Posterior vena cava (tissue), 2 donors: ENCODE results near the gene NKAIN2. TPM values are rescaled to one million over a fixed set of nuclear protein-coding genes. Genes with fewer than 3 reads are reported as not detected.

Experiments used
- DNase-seq: peaks from one replicate; pipeline ENCODE4 v3.0.0-alpha.2; 2020; ENCODE audit warnings: low spot score
- intact Hi-C, 2 donors: fragments of 100-400 bp; cut with DNase I; formaldehyde crosslinking; loops; one replicate each; pipeline versions ENCODE4 v1.14.1 to v1.14.2; 2022 to 2023
- long read RNA-seq, 2 donors: library from polyadenylated mRNA; unstranded; transcript quantifications; one replicate each; pipeline ENCODE4 v2.0.0, GENCODE V29; 2020 to 2021
- total RNA-seq, 2 donors: library from RNA; stranded (reverse); fragmentation: NEBNext Ultra II Directional; extraction: Animal tissue kit (Norgen Biotek cat#: 25700); gene quantifications; one replicate each; pipeline ENCODE4 v1.2.1, GENCODE V29; 2021
- donor health status: DM: yes; HTN: yes; CAD: no.
- donor health status: DM: yes; HTN: yes; CAD: no.

The NKAIN2 gene
- total RNA-seq: under 1 TPM; 0.23 to 0.81 TPM
- long read RNA-seq, donor 1, partial matches to known transcripts: 0 of 1 reads
- long read RNA-seq, donor 1, other reads (novel, unspliced or antisense): 1 of 1 reads
- long read RNA-seq, donor 2, partial matches to known transcripts: 0 of 4 reads
- long read RNA-seq, donor 2, other reads (novel, unspliced or antisense): 4 of 4 reads

- DNase-seq: no peak
- intact Hi-C loops: loop anchor here in 1 of 2 donors (10.0 kb wide), 1 partner anchor 1051 kb away; no protein-coding TSS in a partner anchor
Measured at GRCh38 chr6:123803504-123804013, at the start of gene NKAIN2. Gene NKAIN2, plus strand, starts transcription at chr6:123803865.

- intact Hi-C loops: no loop called here
- no peak for DNase-seq
Measured at GRCh38 chr6:123759472-123759871, 44.2 kb upstream of the NKAIN2 start.

GRCh38 chr6:123763904-123764303 is 39.8 kb upstream of the NKAIN2 start:
- no peak for DNase-seq

GRCh38 chr6:123764722-123765121 is 38.9 kb upstream of the NKAIN2 start:
- DNase-seq: no peak
- intact Hi-C loops: no loop called here

More at GRCh38 chr6:123763904-123764303, 39.8 kb upstream of the NKAIN2 start:
- intact Hi-C loops: no loop called here

GRCh38 chr6:123768921-123769320 is 34.7 kb upstream of the NKAIN2 start:
- intact Hi-C loops: no loop called here
- no peak for DNase-seq

- intact Hi-C loops: no loop called here
Measured at GRCh38 chr6:123769431-123769830, 34.2 kb upstream of the NKAIN2 start.

GRCh38 chr6:123770247-123770949 is 33.3 kb upstream of the NKAIN2 start:
- intact Hi-C loops: no loop called here
- no peak for DNase-seq

More at GRCh38 chr6:123769431-123769830, 34.2 kb upstream of the NKAIN2 start:
- no peak for DNase-seq

GRCh38 chr6:123771126-123771525 is 32.5 kb upstream of the NKAIN2 start:
- intact Hi-C loops: no loop called here

GRCh38 chr6:123777563-123777962 is 26.1 kb upstream of the NKAIN2 start:
- no peak for DNase-seq
- intact Hi-C loops: no loop called here

More at GRCh38 chr6:123771126-123771525, 32.5 kb upstream of the NKAIN2 start:
- DNase-seq: no peak

GRCh38 chr6:123780021-123780420 is 23.6 kb upstream of the NKAIN2 start:
- intact Hi-C loops: no loop called here

GRCh38 chr6:123784330-123784729 is 19.3 kb upstream of the NKAIN2 start:
- intact Hi-C loops: no loop called here
- DNase-seq: no peak

More at GRCh38 chr6:123780021-123780420, 23.6 kb upstream of the NKAIN2 start:
- DNase-seq: no peak

GRCh38 chr6:123785039-123785438 is 18.6 kb upstream of the NKAIN2 start:
- no peak for DNase-seq

GRCh38 chr6:123788319-123788718 is 15.3 kb upstream of the NKAIN2 start:
- no peak for DNase-seq
- intact Hi-C loops: no loop called here

More at GRCh38 chr6:123785039-123785438, 18.6 kb upstream of the NKAIN2 start:
- intact Hi-C loops: no loop called here

- no peak for DNase-seq
- intact Hi-C loops: no loop called here
Measured at GRCh38 chr6:123794190-123794589, 9.5 kb upstream of the NKAIN2 start.

- intact Hi-C loops: no loop called here
- no peak for DNase-seq
Measured at GRCh38 chr6:123794799-123795198, 8.9 kb upstream of the NKAIN2 start.

- DNase-seq: no peak
- intact Hi-C loops: loop anchor here in 1 of 2 donors (10.0 kb wide), 1 partner anchor 1054 kb away; no protein-coding TSS in a partner anchor
Measured at GRCh38 chr6:123801067-123801466, 2.6 kb upstream of the NKAIN2 start.

- no peak for DNase-seq
- intact Hi-C loops: loop anchor here in 1 of 2 donors (10.0 kb wide), 1 partner anchor 1052 kb away; no protein-coding TSS in a partner anchor
Measured at GRCh38 chr6:123802351-123802696, 1.3 kb upstream of the NKAIN2 start.

- intact Hi-C loops: loop anchor here in 1 of 2 donors (10.0 kb wide), 1 partner anchor 1052 kb away; no protein-coding TSS in a partner anchor
- DNase-seq: peak; percentile 90
Measured at GRCh38 chr6:123802697-123803503, 765 bp upstream of the NKAIN2 start.

GRCh38 chr6:123804014-123804786 is 535 bp downstream of the NKAIN2 start:
- peak; percentile 79 for DNase-seq
- intact Hi-C loops: loop anchor here in 1 of 2 donors (10.0 kb wide), 1 partner anchor 1051 kb away; no protein-coding TSS in a partner anchor
